HepG2 (cell line): Measurements from ENCODE around the gene BTK.

ENCODE experiments used
- AGO1 ChIP-seq: fragments of 200-400 bp; formaldehyde crosslinking; IDR thresholded peaks from 2 replicates; pipeline ENCODE4 v1.6.1; 2017; ENCODE audit warnings: mild to moderate bottlenecking, low read depth, low read length, moderate library complexity; ENCODE audit not compliant: poor library complexity, severe bottlenecking
- BHLHE40 ChIP-seq: IDR thresholded peaks from 2 replicates; pipeline ENCODE4 v1.6.1; 2011; ENCODE audit warnings: low read length, improper control_type of control experiment
- CEBPZ ChIP-seq: IDR thresholded peaks from 2 replicates; pipeline ENCODE4 v1.6.1; 2012; ENCODE audit warnings: low read length, improper control_type of control experiment
- CTCF ChIP-seq: sonication (generic); formaldehyde crosslinking; IDR thresholded peaks from 2 replicates; pipeline ENCODE4 v1.5.0; 2020; ENCODE audit warnings: mild to moderate bottlenecking, missing genetic modification reagents, moderate library complexity
- FOXK2 ChIP-seq: fragments of 450-650 bp; IDR thresholded peaks from 2 replicates; pipeline ENCODE4 v1.6.1; 2016
- POLR2A ChIP-seq, 2 experiments: IDR thresholded peaks; 2 replicates each; pipeline ENCODE4 v1.6.1; 2011; ENCODE audit warnings: low read depth in 2 of 2, low read length in 2 of 2, mild to moderate bottlenecking in 1 of 2, moderate library complexity in 1 of 2; ENCODE audit not compliant: insufficient read depth in 1 of 2
- TBX2 ChIP-seq: sonication (generic); formaldehyde crosslinking; IDR thresholded peaks from 2 replicates; pipeline ENCODE4 v1.5.0; 2020; ENCODE audit warnings: missing genetic modification reagents, mild to moderate bottlenecking, borderline replicate concordance
- ZNF121 ChIP-seq: sonication (generic); formaldehyde crosslinking; IDR thresholded peaks from 2 replicates; pipeline ENCODE4 v1.5.0; 2020; ENCODE audit warnings: mild to moderate bottlenecking, missing genetic modification reagents
- ZNF17 ChIP-seq: sonication (generic); formaldehyde crosslinking; IDR thresholded peaks from 2 replicates; pipeline ENCODE4 v1.5.0; 2020; ENCODE audit warnings: mild to moderate bottlenecking, missing genetic modification reagents
- TF ChIP-seq, protein P1 (sequence below): sonication (generic); formaldehyde crosslinking; IDR thresholded peaks from 2 replicates; pipeline ENCODE4 v1.4.0; 2020; ENCODE audit warnings: low read depth, mild to moderate bottlenecking, missing genetic modification reagents
- TF ChIP-seq, protein P2 (sequence below): sonication (generic); formaldehyde crosslinking; IDR thresholded peaks from 2 replicates; pipeline ENCODE4 v1.5.0; 2020; ENCODE audit warnings: mild to moderate bottlenecking, missing genetic modification reagents
- TF ChIP-seq, protein P3 (sequence below): sonication (generic); formaldehyde crosslinking; IDR thresholded peaks from 2 replicates; pipeline ENCODE4 v1.5.1; 2020; ENCODE audit warnings: missing genetic modification reagents, mild to moderate bottlenecking, borderline replicate concordance

- no peak for TF ChIP-seq POLR2A (IDR thresholded peaks at IDR 0.05; ENCODE audit: insufficient read depth in 1 of 2, low read depth in 2 of 2, low read length in 2 of 2)
- TF ChIP-seq, protein P1, sequence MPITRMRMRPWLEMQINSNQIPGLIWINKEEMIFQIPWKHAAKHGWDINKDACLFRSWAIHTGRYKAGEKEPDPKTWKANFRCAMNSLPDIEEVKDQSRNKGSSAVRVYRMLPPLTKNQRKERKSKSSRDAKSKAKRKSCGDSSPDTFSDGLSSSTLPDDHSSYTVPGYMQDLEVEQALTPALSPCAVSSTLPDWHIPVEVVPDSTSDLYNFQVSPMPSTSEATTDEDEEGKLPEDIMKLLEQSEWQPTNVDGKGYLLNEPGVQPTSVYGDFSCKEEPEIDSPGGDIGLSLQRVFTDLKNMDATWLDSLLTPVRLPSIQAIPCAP, result no peak
- TF ChIP-seq CTCF (CRISPR knock-in tag), result no peak
- TF ChIP-seq ZNF17 (CRISPR knock-in tag), result no peak
- TF ChIP-seq, protein P2, sequence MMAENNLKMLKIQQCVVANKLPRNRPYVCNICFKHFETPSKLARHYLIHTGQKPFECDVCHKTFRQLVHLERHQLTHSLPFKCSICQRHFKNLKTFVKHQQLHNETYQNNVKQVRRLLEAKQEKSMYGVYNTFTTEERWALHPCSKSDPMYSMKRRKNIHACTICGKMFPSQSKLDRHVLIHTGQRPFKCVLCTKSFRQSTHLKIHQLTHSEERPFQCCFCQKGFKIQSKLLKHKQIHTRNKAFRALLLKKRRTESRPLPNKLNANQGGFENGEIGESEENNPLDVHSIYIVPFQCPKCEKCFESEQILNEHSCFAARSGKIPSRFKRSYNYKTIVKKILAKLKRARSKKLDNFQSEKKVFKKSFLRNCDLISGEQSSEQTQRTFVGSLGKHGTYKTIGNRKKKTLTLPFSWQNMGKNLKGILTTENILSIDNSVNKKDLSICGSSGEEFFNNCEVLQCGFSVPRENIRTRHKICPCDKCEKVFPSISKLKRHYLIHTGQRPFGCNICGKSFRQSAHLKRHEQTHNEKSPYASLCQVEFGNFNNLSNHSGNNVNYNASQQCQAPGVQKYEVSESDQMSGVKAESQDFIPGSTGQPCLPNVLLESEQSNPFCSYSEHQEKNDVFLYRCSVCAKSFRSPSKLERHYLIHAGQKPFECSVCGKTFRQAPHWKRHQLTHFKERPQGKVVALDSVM, result no peak
- TF ChIP-seq, protein P3, sequence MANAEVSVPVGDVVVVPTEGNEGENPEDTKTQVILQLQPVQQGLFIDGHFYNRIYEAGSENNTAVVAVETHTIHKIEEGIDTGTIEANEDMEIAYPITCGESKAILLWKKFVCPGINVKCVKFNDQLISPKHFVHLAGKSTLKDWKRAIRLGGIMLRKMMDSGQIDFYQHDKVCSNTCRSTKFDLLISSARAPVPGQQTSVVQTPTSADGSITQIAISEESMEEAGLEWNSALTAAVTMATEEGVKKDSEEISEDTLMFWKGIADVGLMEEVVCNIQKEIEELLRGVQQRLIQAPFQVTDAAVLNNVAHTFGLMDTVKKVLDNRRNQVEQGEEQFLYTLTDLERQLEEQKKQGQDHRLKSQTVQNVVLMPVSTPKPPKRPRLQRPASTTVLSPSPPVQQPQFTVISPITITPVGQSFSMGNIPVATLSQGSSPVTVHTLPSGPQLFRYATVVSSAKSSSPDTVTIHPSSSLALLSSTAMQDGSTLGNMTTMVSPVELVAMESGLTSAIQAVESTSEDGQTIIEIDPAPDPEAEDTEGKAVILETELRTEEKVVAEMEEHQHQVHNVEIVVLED (CRISPR knock-in tag), result no peak
- TF ChIP-seq TBX2, result no peak
- no peak for TF ChIP-seq ZNF121 (CRISPR knock-in tag)
- TF ChIP-seq AGO1, result no peak
- no peak for TF ChIP-seq FOXK2
- no peak for TF ChIP-seq CEBPZ
- TF ChIP-seq BHLHE40, result no peak
Observed at GRCh38 chrX:101370888-101371504, 15.0 kb downstream of the BTK start.
